Keratinocyte (primary cell): ENCODE results near the gene PKLR. TPM values are rescaled to one million over a fixed set of nuclear protein-coding genes. Genes with fewer than 3 reads are reported as not detected.

ENCODE experiments used
- DNase-seq: peaks from one replicate; pipeline ENCODE4 v3.0.0-alpha.2; 2011; ENCODE audit warnings: low read depth, missing footprints, low spot score
- FAIRE-seq: peaks from 2 replicates; lab custom pipeline; 2011; peaks lifted over from hg19 to GRCh38; lab: Jason Lieb, UNC
- H2AFZ ChIP-seq: 2 replicates; pipeline ENCODE4 v1.6.0; 2012; ENCODE audit warnings: low read length, control low read depth, inconsistent platforms; ENCODE audit not compliant: control insufficient read depth
- H3K27ac ChIP-seq: 2 replicates; pipeline ENCODE4 v1.5.1; 2011; ENCODE audit warnings: low read length; ENCODE audit not compliant: control insufficient read depth, insufficient read depth
- H3K27me3 ChIP-seq: 3 replicates; pipeline ENCODE4 v1.6.0; 2011; ENCODE audit warnings: low read length; ENCODE audit not compliant: control insufficient read depth, insufficient read depth; ENCODE audit errors: extremely low read depth
- H3K36me3 ChIP-seq, 2 experiments: 2 replicates in 1 of 2; 3 replicates in 1 of 2; pipeline ENCODE4 v1.5.1; 2011; ENCODE audit warnings: low read length in 2 of 2, mild to moderate bottlenecking in 1 of 2; ENCODE audit not compliant: control insufficient read depth in 2 of 2, insufficient read depth in 2 of 2; ENCODE audit errors: extremely low read depth in 1 of 2
- H3K4me1 ChIP-seq: 3 replicates; pipeline ENCODE4 v1.5.1; 2011; ENCODE audit warnings: low read length; ENCODE audit not compliant: control insufficient read depth, insufficient read depth; ENCODE audit errors: extremely low read depth
- H3K4me2 ChIP-seq: 3 replicates; pipeline ENCODE4 v1.6.0; 2011; ENCODE audit warnings: low read depth, low read length; ENCODE audit not compliant: control insufficient read depth, insufficient read depth; ENCODE audit errors: extremely low read depth
- H3K4me3 ChIP-seq, 3 experiments: fragments of 200-600 bp in 1 of 3; sonication (generic) in 1 of 3; 2 replicates in 2 of 3; 3 replicates in 1 of 3; pipeline ENCODE4 v1.5.1; 2011 to 2016; ENCODE audit warnings: low read length in 3 of 3, mild to moderate bottlenecking in 3 of 3, control low read depth in 2 of 3, inconsistent platforms in 1 of 3, low read depth in 1 of 3, mixed read lengths in 1 of 3, mixed run types in 1 of 3, moderate library complexity in 1 of 3; ENCODE audit not compliant: control insufficient read depth in 2 of 3, insufficient read depth in 2 of 3; ENCODE audit errors: extremely low read depth in 1 of 3
- H3K79me2 ChIP-seq: 2 replicates; pipeline ENCODE4 v1.6.0; 2012; ENCODE audit warnings: low read length; ENCODE audit not compliant: control insufficient read depth, insufficient read depth
- H3K9ac ChIP-seq: 3 replicates; pipeline ENCODE4 v1.6.0; 2011; ENCODE audit warnings: low read length; ENCODE audit not compliant: control insufficient read depth, insufficient read depth; ENCODE audit errors: extremely low read depth
- H3K9me1 ChIP-seq: 3 replicates; pipeline ENCODE4 v1.6.0; 2011; ENCODE audit warnings: low read length; ENCODE audit not compliant: control insufficient read depth, insufficient read depth; ENCODE audit errors: extremely low read depth
- H3K9me3 ChIP-seq: 2 replicates; pipeline ENCODE4 v1.5.1; 2012; ENCODE audit warnings: low read depth, low read length; ENCODE audit not compliant: control insufficient read depth
- H4K20me1 ChIP-seq: 3 replicates; pipeline ENCODE4 v1.6.0; 2011; ENCODE audit warnings: low read length; ENCODE audit not compliant: control insufficient read depth, insufficient read depth; ENCODE audit errors: extremely low read depth
- CTCF ChIP-seq, 3 experiments: IDR thresholded peaks in 1 of 3; conservative IDR thresholded peaks in 1 of 3; optimal IDR thresholded peaks in 1 of 3; 2 replicates in 2 of 3; 3 replicates in 1 of 3; pipeline versions ENCODE3 to v1.5.1; 2011; ENCODE audit warnings: low read length in 3 of 3, mild to moderate bottlenecking in 3 of 3, moderate library complexity in 2 of 3, control low read depth in 1 of 3, inconsistent platforms in 1 of 3; ENCODE audit not compliant: insufficient read depth in 2 of 3; ENCODE audit errors: extremely low read depth in 1 of 3
- EZH2 ChIP-seq: IDR thresholded peaks from one replicate; pipeline ENCODE4 v1.6.1; 2012; ENCODE audit warnings: inconsistent platforms, mild to moderate bottlenecking, low read length, moderate library complexity
- dilution Hi-C: fragments of 300-500 bp; cut with MboI; formaldehyde crosslinking; loops from one replicate; pipeline ENCODE4 v1.7.0; 2020; ENCODE audit warnings: low sequenced_read_pairs; ENCODE audit not compliant: extremely low pct_ligation_motif_present
- polyA plus RNA-seq, 5 experiments: library from polyadenylated mRNA; depleted of rRNA in 3 of 5; stranded (reverse) in 3 of 5; stranded (forward) in 1 of 5; unstranded in 1 of 5; fragments of >200 nt; gene quantifications; 1 replicate in 1 of 5; 2 replicates in 3 of 5; 3 replicates in 1 of 5; pipeline versions ENCODE4 v1.2.1 to v1.2.3, GENCODE V29; 2011 to 2012; ENCODE audit warnings: missing spikeins in 2 of 5, low read depth in 1 of 5, low replicate concordance in 1 of 5

The PKLR gene
- polyA plus RNA-seq, 1 donor (not counting 4 experiments of a cell fraction or from before 2014, with no cell fraction given), result 0.03 TPM

DNA sequence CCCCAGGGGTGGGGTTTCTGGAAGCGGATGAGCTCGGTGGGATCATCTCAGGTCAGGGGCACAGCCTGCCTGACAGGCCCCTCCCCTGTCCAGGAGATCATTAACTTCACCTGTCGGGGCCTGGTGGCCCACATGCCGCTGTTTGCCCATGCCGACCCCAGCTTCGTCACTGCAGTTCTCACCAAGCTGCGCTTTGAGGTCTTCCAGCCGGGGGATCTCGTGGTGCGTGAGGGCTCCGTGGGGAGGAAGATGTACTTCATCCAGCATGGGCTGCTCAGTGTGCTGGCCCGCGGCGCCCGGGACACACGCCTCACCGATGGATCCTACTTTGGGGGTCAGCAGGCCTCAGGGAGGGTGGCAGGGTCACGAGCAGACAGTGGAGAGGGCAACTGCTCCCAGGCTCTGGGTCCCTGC lies 15.6 kb downstream of the PKLR start:
- H3K4me1 ChIP-seq, result no peaks in the 10 kb centered on the region
- dilution Hi-C loops, result no loop called here
- H3K4me3 ChIP-seq, result no peak overlapping the region
- H3K4me2 ChIP-seq, result no peak overlapping the region
- no peak overlapping the region for H2AFZ ChIP-seq
- no peaks in the 10 kb centered on the region for H3K9me3 ChIP-seq
- H3K27ac ChIP-seq, result no peak overlapping the region
- no peaks in the 10 kb centered on the region for H4K20me1 ChIP-seq
- TF ChIP-seq CTCF (optimal IDR thresholded peaks at IDR 0.05 in 1 of 3, IDR thresholded peaks at IDR 0.05 in 1 of 3, conservative IDR thresholded peaks at IDR 0.05 in 1 of 3; ENCODE audit: extremely low read depth in 1 of 3, insufficient read depth in 2 of 3, low read length in 3 of 3) (no peak), EZH2 (no peak)
- FAIRE-seq (no peak), DNase-seq (no peak)
- no peak overlapping the region for H3K9ac ChIP-seq
- no peaks in the 10 kb centered on the region for H3K9me1 ChIP-seq
- H3K36me3 ChIP-seq, result no peaks in the 10 kb centered on the region
- H3K27me3 ChIP-seq, result no peaks in the 10 kb centered on the region
- H3K79me2 ChIP-seq, result no peaks in the 10 kb centered on the region

DNA sequence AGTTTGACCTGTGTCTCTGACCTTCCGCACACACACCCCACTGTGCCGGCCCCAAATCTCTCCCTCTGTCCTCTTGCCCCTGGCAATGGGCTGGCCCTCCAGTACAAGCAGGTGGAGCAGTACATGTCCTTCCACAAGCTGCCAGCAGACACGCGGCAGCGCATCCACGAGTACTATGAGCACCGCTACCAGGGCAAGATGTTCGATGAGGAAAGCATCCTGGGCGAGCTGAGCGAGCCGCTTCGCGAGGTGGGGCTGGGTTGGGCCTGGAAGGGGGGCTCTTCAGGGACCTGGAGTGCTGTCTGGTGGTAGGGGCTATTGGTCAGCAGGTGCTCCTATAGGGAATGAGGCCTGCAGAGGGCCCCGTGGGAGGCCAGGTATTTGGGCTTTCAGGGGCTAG lies 16.2 kb downstream of the PKLR start:
- no peak for TF ChIP-seq EZH2
- no peak for TF ChIP-seq CTCF (optimal IDR thresholded peaks at IDR 0.05 in 1 of 3, IDR thresholded peaks at IDR 0.05 in 1 of 3, conservative IDR thresholded peaks at IDR 0.05 in 1 of 3; ENCODE audit: extremely low read depth in 1 of 3, insufficient read depth in 2 of 3, low read length in 3 of 3)
- no peaks in the 10 kb centered on the region for H3K36me3 ChIP-seq
- no peaks in the 10 kb centered on the region for H4K20me1 ChIP-seq
- H3K4me3 ChIP-seq, result no peak overlapping the region
- H3K4me2 ChIP-seq, result no peak overlapping the region
- H3K27ac ChIP-seq, result no peak overlapping the region
- H3K9me3 ChIP-seq, result no peaks in the 10 kb centered on the region
- no peak overlapping the region for H3K9ac ChIP-seq
- H3K9me1 ChIP-seq, result no peaks in the 10 kb centered on the region
- H3K4me1 ChIP-seq, result no peaks in the 10 kb centered on the region
- H3K27me3 ChIP-seq, result no peaks in the 10 kb centered on the region
- dilution Hi-C loops, result no loop called here
- H3K79me2 ChIP-seq, result no peaks in the 10 kb centered on the region
- no peak overlapping the region for H2AFZ ChIP-seq
- FAIRE-seq, result no peak
- no peak for DNase-seq
